Brain microvascular endothelial cell (primary cell): ENCODE results near the gene ARL8B.
"Not testable (repeated sequence)": the region's sequence is repeated elsewhere in the genome, so short reads cannot be mapped to it uniquely, and the experiment has no call there.

Experiments used
- DNase-seq: peaks from one replicate; pipeline ENCODE4 v3.0.0-alpha.2; 2020
- H3K27ac ChIP-seq: fragments of 250-450 bp; sonication (Bioruptor Pico); 2 replicates; pipeline ENCODE4 v1.5.1; 2020; ENCODE audit warnings: mild to moderate bottlenecking, moderate library complexity
- H3K27me3 ChIP-seq: fragments of 250-450 bp; sonication (Bioruptor Pico); replicated peaks from 2 replicates; pipeline ENCODE4 v1.5.1; 2020; ENCODE audit warnings: mild to moderate bottlenecking
- H3K36me3 ChIP-seq: fragments of 250-450 bp; sonication (Bioruptor Pico); replicated peaks from 2 replicates; pipeline ENCODE4 v1.5.1; 2020; ENCODE audit warnings: mild to moderate bottlenecking
- H3K4me3 ChIP-seq: 2 replicates; pipeline ENCODE4 v1.5.1; 2011; ENCODE audit warnings: low read depth, mild to moderate bottlenecking, control low read depth, low read length, moderate library complexity
- CTCF ChIP-seq: IDR thresholded peaks from 2 replicates; pipeline ENCODE4 v1.5.1; 2011; ENCODE audit warnings: low read depth, mild to moderate bottlenecking, moderate library complexity, low read length, control low read depth, inconsistent platforms; ENCODE audit errors: missing control alignments
- in situ Hi-C: cut with HindIII; loops from 2 replicates; pipeline ENCODE4 v1.10.0; 2017; ENCODE audit warnings: low sequenced_read_pairs, low pct_ligation_motif_present

ARL8B gene

GRCh38 chr3:5105050-5105449, 17.0 kb upstream of the ARL8B start:
- no peaks in the 10 kb centered on the region for H3K27me3 ChIP-seq
- no peak overlapping the region for H3K4me3 ChIP-seq
- in situ Hi-C loops = no loop called here
- TF ChIP-seq CTCF = no peak
- H3K27ac ChIP-seq = no peak overlapping the region
- H3K36me3 ChIP-seq = no peaks in the 10 kb centered on the region
- DNase-seq = no peak

GRCh38 chr3:5106371-5106770, 15.7 kb upstream of the ARL8B start:
- H3K4me3 ChIP-seq, DNase-seq, H3K27me3 ChIP-seq, in situ Hi-C loops, H3K27ac ChIP-seq, H3K36me3 ChIP-seq: not testable (repeated sequence)

- H3K27me3 ChIP-seq, in situ Hi-C loops, H3K36me3 ChIP-seq, DNase-seq, H3K27ac ChIP-seq, H3K4me3 ChIP-seq: not testable (repeated sequence)
These were observed 15.2 kb upstream of the ARL8B start for GRCh38 chr3:5106933-5107334.

GRCh38 chr3:5110337-5110736, 11.8 kb upstream of the ARL8B start:
- H3K36me3 ChIP-seq = no peaks in the 10 kb centered on the region
- H3K27me3 ChIP-seq = no peaks in the 10 kb centered on the region
- in situ Hi-C loops = no loop called here

GRCh38 chr3:5112043-5112442, 10.0 kb upstream of the ARL8B start:
- in situ Hi-C loops = no loop called here
- DNase-seq = no peak
- Histone ChIP-seq H3K27me3 (no peaks in the 10 kb centered on the region), H3K36me3 (no peaks in the 10 kb centered on the region), H3K4me3 (no peak overlapping the region), H3K27ac (no peak overlapping the region)
- no peak for TF ChIP-seq CTCF

More at GRCh38 chr3:5110337-5110736, 11.8 kb upstream of the ARL8B start:
- TF ChIP-seq CTCF = no peak
- H3K27ac ChIP-seq = no peak overlapping the region
- DNase-seq = no peak
- no peak overlapping the region for H3K4me3 ChIP-seq

- H3K4me3 ChIP-seq, H3K36me3 ChIP-seq, H3K27me3 ChIP-seq, DNase-seq, H3K27ac ChIP-seq, in situ Hi-C loops: not testable (repeated sequence)
These were observed 8.4 kb upstream of the ARL8B start for GRCh38 chr3:5113726-5114125.

- no peak for DNase-seq
- no peak overlapping the region for H3K4me3 ChIP-seq
- no peaks in the 10 kb centered on the region for H3K36me3 ChIP-seq
- no peak for TF ChIP-seq CTCF
- H3K27ac ChIP-seq = no peak overlapping the region
- in situ Hi-C loops = no loop called here
- H3K27me3 ChIP-seq = no peaks in the 10 kb centered on the region
These were observed 6.5 kb upstream of the ARL8B start for GRCh38 chr3:5115506-5116162.
